Right atrium auricular region (tissue), 2 donors: Measurements from ENCODE around the gene RNF224. TPM values are rescaled to one million over a fixed set of nuclear protein-coding genes. Genes with fewer than 3 reads are reported as not detected.

Experiments
- DNase-seq: peaks from one replicate; pipeline ENCODE4 v3.0.0-alpha.2; 2019; ENCODE audit warnings: low spot score
- H3K27ac ChIP-seq, 2 donors: fragments of 200-600 bp; sonication (generic); 1 replicate in 1 of 2; 2 replicates in 1 of 2; pipeline ENCODE4 v1.5.1; 2016 to 2019
- H3K27me3 ChIP-seq, 2 donors: fragments of 200-600 bp; sonication (generic); one replicate each; pipeline versions ENCODE4 v1.5.1 to v1.6.0; 2017 to 2019
- H3K36me3 ChIP-seq: fragments of 200-600 bp; sonication (generic); one replicate; pipeline ENCODE4 v1.5.1; 2016
- H3K4me1 ChIP-seq, 2 donors: fragments of 200-600 bp; sonication (generic); one replicate each; pipeline versions ENCODE4 v1.5.1 to v1.6.0; 2017 to 2019
- H3K4me3 ChIP-seq, 2 donors: fragments of 200-600 bp; sonication (generic); 1 replicate in 1 of 2; 2 replicates in 1 of 2; pipeline ENCODE4 v1.5.1; 2017 to 2019; ENCODE audit warnings: mild to moderate bottlenecking in 1 of 2, moderate library complexity in 1 of 2
- H3K9me3 ChIP-seq, 2 donors: fragments of 200-600 bp; sonication (generic); one replicate each; pipeline ENCODE4 v1.5.1; 2019
- CTCF ChIP-seq, 2 donors: fragments of 200-600 bp; sonication (generic); IDR thresholded peaks; one replicate each; pipeline ENCODE4 v1.5.1; 2019; ENCODE audit warnings: antibody characterized with exemption in 2 of 2
- total RNA-seq, 2 donors: library from RNA; depleted of rRNA; stranded (reverse); fragments of >200 nt; gene quantifications; one replicate each; pipeline ENCODE4 v1.1.0, GENCODE V29; 2016

RNF224 gene
- total RNA-seq, 2 donors from 2014 or later, result not detected

DNA sequence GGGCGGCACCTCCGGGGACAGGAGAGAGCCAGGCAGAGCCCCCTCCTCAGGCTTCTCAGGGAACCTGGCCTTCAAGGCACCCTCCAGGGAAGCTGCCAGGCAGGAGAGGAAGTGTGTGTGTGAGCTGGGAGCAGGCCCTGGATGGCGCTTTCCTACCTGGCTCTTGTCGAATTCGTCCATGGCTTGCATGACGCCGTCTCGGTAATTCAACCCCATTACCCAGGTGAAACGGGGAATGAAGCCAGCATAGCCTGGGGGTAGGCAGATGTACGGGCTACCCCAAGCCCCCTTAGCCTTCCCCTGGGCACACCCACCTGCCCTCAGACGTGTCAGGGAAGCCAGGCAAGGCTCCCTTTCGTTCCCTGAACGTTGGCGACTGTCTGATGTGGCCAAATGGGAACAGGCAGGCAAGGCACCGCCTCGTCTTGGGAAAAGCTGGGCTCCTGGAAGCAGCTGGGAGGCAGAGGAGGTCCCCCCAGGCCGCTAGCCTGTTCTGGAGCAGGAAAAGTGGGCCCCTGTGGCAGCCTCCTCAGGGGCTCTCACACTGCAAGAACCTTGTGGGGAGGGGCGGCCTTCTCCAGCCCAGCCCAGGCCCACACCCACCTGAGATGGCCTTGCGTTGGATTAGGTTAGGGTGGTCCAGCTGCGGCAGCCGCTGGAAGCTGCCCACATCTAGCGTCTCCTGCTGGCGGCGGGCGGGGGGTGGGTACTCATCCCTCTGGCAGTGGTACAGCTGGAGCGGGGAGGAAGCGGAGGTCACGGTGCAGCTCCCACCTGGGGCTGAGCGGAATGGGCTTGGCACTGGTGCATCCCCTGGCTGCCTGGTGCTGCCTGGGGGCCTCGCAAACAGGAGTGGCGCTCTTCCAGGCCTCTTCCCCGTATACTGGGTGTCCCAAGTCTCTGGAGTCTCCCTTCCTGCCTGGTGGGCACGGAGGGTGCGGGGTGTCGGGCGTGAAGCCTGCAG, 17.5 kb downstream of the RNF224 start:
- peaks cover 23% of the 10 kb centered on the region for H3K36me3 ChIP-seq
- no peak for TF ChIP-seq CTCF (IDR thresholded peaks at IDR 0.05)
- DNase-seq, result no peak
- no peaks in the 10 kb centered on the region for H3K27me3 ChIP-seq
- no peak overlapping the region for H3K27ac ChIP-seq
- H3K4me3 ChIP-seq, result no peak overlapping the region
- H3K9me3 ChIP-seq, result no peaks in the 10 kb centered on the region
- H3K4me1 ChIP-seq, result peaks cover 0 to 33% of the 10 kb centered on the region in 2 donors

GRCh38 chr9:137245450-137246421, 18.4 kb downstream of the RNF224 start:
- no peak for TF ChIP-seq CTCF (IDR thresholded peaks at IDR 0.05)
- Histone ChIP-seq H3K36me3 (peaks cover 23% of the 10 kb centered on the region), H3K4me3 (no peak overlapping the region), H3K27me3 (no peaks in the 10 kb centered on the region), H3K27ac (no peak overlapping the region), H3K4me1 (peaks cover 0 to 39% of the 10 kb centered on the region in 2 donors), H3K9me3 (no peaks in the 10 kb centered on the region)
- DNase-seq, result no peak

- TF ChIP-seq CTCF (IDR thresholded peaks at IDR 0.05), result no peak
- H3K4me1 ChIP-seq, result peaks cover 0 to 36% of the 10 kb centered on the region in 2 donors
- H3K36me3 ChIP-seq, result peaks cover 16% of the 10 kb centered on the region
- no peaks in the 10 kb centered on the region for H3K27me3 ChIP-seq
- no peak overlapping the region for H3K27ac ChIP-seq
- H3K4me3 ChIP-seq, result no peak overlapping the region
- DNase-seq, result no peak
- H3K9me3 ChIP-seq, result no peaks in the 10 kb centered on the region
These were observed 20.0 kb downstream of the RNF224 start for GRCh38 chr9:137247135-137247915.

DNA sequence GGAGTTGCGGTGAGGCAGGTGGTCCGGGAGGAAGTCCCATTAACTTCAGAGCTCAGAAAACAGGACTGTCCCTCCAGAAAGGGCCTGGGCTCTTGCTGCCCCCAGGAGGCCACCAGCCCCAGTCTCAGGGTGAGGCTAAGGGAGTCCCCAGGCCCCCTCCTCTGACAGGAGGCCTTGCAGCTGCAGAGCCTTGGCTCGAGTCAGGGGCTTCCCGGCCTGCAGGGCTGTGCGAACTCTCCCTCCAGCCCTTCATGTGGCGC, 20.5 kb downstream of the RNF224 start:
- Histone ChIP-seq H3K9me3 (no peaks in the 10 kb centered on the region), H3K27ac (no peak overlapping the region), H3K4me3 (no peak overlapping the region), H3K4me1 (peaks cover 0 to 30% of the 10 kb centered on the region in 2 donors), H3K36me3 (peaks cover 11% of the 10 kb centered on the region), H3K27me3 (no peaks in the 10 kb centered on the region)
- DNase-seq, result no peak
- TF ChIP-seq CTCF (IDR thresholded peaks at IDR 0.05), result no peak
